ENCODE results near the gene SLC25A5.
"Not testable (repeated sequence)": the region's sequence is repeated elsewhere in the genome, so short reads cannot be mapped to it uniquely, and the experiment has no call there.

SLC25A5 gene

DNA sequence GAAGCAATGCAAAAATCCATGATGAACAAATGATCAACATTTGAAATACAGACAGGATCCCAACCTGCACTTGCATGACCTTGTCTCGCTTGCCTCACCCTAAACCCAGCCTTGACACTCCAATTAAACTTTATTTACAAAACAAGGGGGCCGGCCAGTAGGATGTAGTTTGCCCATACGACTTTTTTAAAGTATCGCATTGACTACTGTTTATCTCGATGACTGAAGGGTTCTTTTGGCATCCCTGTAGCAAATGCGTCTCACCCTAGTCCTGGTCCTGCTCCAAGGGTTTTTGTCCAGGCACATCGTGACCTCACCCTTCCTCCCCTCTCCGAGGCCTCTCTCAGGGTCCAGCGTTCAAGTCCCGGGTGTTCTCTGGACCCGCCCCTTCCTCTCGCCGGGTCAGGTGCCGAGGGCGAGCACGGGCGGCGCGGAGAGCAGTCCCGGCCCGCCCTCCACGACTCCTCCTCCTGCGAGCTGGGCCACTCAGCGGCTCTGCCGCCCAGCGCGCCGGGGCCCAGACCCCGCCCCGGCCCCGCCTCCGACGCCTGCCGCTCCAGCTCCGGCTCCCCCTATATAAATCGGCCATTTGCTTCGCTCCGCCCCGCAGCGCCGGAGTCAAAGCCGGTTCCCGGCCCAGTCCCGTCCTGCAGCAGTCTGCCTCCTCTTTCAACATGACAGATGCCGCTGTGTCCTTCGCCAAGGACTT lies at the start of gene SLC25A5:
SLC25A5 (plus strand) TSS at position 603 of the 709 bp plus-strand sequence; CDS start at position 675, 72 bp downstream.
- DNase-seq: peak; percentile 69

DNA sequence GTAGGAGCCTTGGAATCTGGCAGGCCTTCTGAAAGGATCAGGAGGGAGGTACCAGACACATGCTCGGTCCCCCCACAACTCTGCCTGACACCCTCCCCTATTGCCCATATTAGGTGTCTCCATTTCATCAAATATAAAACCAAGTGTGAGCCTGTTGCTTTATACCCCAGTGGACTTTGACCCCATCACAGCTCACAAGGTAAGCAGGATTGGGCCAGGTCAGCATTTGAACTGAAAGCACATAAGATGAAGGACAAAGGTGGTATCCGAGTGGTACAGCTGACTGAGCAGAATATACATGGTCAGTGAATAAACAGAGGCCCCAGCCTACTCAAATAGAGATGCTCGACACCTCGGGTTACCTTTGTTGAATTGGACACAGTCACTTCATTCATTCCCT lies 49.1 kb upstream of the SLC25A5 start:
- DNase-seq: no peak

DNA sequence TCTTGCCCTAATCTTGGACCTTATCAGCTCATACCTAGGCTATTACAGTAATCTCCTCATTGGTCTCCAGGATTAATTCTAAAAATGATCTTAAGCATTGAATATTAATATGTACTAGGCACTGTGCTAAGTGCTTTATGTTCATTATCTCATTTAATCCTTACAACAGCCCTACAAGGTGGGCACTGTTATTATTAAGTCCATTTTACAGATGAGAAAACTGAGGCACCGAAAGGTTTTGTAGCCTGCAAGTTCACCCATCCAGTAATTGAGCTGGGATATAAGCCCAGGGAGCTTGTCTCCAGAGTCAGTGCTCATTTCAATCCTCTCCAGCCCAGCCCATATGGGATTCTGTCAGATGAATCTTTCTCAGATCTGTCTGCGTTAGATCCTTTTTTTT lies 48.3 kb upstream of the SLC25A5 start:
- DNase-seq: no peak

DNA sequence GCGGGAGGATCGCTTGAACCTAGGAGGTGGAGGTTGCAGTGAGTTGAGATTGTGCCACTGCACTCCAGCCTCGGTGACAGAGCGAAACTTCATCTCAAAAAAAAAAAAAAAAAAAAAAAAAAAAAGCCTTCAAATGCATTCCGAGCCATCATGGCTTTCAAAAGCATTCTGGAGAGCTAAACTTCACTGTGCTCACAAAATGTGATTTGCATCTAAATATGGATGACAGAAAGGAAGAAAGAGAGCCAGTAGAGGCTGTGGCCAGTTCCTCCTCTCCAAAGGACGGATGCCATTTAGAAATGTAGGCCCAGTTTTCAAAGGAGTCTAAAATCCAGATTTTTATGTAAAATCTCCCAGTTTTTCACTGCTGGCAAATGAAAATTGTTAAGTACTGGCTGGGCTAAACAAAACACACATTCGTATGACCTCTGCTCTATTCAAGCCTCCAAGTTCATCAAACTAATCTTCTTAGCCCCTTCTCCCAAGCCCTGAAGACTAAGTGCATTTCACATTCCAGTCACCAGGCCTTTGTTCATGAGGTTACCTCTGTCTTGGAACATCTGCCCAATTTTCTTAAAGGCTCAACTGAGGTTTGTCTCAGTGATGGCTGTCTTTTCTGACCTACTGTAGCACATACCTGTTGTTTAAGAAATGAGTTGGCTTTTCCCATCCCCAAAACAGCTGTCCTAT lies 47.1 kb upstream of the SLC25A5 start:
- no peak for DNase-seq

DNA sequence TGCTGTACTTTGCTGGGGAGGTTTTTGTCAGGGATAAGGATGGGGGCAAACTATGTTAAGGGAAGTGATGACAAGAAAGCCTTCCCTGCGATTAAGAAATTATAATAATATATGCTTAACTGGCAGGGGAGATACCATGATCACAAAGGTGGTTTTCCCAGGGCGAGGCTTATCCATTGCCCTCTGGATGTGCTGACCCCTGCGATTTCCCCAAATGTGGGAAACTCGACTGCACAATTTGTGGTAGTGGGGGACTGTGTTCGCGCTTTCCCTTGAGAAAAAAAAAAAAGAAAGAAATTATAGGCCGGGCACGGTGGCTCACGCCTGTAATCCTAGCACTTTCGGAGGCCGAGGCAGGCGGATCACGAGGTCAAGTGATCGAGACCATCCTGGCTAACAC lies 44.6 kb upstream of the SLC25A5 start:
- DNase-seq: no peak

DNA sequence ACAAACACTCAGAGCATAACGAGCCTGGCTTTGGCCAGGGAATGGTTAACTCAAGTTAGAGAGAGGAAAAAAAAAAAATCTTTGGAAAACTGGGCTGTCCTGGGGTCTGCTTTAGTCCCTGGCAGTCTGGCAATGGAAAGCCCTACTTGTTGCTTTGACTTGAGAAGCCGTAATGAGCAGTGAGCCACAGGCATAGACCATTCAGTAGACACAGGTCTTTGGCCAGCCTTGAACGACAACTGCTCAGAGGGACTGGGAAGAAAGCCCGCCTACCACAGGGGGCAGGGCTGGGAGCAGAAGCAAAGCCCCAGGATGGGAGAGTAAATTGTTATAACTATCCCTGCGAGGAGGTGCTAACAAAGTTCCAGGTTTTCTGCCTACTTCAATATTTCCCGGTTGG lies 43.2 kb upstream of the SLC25A5 start:
- no peak for DNase-seq

DNA sequence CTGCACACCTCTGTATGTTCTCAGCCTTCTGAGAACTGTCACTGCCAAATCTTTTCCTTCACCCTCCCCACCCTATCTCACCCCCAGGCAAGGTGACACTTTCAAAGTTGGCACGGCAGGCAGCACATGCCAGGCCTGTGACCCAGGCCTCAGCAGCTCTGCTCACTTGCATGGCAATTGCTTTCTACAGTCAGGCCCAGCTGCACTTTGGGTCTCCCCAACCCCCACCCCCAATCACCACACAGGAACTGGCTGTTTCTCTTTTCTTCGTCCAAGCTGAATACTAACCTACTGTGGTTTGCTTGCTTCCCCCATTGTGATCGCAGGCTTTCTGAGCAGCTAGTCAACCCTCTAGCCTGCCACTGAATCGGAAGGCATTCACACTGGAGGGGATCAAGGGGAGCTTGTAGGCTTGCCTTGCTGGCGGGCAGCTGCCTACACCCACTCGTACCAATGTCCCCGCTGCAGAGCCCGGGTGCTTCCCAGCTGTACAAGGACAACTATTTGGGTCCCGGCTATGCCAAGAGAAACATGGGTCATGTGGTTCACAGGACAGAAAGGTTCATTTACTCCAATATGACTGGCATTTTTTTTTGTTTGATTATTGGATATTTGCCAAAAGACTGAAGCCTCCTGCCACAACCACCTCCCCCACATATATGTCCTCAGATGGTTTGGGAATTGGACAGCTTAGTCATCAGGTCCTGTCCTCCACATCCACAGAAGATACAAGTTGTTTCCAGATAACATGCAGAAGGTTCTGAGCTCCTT lies 41.0 kb upstream of the SLC25A5 start:
- DNase-seq: no peak

DNA sequence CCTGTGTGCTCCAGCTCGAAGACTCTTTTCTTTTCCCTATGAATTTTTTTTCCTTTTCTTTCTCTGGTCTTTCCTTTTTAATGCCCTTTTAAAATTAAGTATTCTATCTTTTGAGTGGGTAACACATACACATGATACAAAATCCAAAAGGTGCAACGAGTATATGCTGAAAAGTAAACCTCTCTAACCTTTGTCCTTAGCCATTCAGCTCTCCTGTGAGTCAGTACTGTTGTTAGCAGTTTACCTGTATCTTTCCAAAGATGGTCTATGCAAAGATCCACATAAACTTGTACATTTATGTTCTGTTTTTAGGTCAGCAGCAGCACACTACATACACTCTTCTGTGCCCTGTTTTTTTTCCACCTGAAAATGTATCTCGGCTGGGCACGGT lies 40.5 kb upstream of the SLC25A5 start:
- DNase-seq: no peak

DNA sequence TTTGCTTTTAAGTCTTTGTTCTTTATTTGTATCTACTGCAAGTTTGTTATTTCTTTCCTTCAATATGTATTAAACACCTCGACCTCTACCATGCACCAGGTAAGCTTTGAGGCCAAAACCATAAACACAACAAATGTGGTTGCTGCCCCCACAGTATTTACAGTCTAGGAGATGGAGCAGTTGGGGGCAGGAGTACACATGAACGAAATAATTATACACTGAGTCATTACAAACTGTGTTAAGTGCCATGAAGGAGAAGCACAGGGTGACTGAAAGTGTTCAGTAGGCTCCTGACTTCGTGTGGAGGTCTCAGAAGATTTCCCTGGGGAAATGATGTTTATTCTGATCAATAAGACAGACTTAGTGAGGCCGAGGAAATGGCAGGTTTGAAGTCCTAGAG lies 38.8 kb upstream of the SLC25A5 start:
- DNase-seq: no peak

DNA sequence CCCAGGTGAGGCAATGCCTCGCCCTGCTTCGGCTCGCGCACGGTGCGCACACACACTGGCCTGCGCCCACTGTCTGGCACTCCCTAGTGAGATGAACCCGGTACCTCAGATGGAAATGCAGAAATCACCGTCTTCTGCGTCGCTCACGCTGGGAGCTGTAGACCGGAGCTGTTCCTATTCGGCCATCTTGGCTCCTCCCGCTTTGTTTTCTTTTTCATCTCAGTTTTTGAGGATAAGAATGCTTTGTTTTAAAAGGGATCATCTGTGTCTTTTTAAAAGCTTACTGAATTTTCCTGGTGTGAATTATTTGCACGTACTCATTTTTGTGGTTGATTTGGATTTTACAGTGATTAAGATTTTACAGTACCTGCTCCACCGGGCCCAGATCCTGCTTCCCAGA lies 26.9 kb upstream of the SLC25A5 start:
- not testable (repeated sequence) for DNase-seq

DNA sequence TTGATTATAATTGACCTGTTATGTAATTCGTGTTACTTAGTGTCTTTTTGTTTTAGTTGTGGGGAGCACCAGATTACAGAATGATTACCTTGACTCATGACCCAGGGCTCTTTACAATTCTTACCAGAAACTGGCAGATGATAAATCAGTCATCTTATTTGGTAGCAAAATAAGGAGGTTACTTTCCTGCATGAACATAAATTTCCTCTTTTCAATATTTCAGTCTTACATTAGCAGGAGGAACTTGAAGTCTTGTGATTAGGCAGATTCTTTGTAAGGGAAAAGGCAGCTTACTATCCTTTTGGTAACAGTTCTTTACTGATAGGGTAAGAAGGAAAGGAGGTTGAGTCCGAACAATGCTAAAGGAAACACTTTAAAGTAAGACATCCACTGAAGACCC lies 26.0 kb upstream of the SLC25A5 start:
- no peak for DNase-seq

DNA sequence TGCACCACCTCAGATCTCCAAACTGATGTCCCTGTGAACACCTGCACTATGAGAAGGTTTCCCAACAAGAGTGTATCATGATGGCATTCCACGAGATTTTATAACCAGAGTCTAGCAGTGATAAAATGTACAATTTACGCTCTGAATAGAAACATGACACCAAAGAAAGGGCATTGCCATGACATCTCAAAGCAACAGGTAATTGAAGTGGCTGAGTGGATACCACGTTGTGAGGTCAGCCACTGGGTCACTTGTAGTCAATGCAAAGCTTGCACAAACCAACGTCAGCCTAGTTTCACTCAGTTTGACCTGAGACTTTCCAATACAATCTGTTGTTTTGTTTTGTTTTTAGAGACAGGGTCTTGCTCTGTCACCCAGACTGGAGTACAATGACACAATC lies 15.0 kb upstream of the SLC25A5 start:
- DNase-seq: no peak

DNA sequence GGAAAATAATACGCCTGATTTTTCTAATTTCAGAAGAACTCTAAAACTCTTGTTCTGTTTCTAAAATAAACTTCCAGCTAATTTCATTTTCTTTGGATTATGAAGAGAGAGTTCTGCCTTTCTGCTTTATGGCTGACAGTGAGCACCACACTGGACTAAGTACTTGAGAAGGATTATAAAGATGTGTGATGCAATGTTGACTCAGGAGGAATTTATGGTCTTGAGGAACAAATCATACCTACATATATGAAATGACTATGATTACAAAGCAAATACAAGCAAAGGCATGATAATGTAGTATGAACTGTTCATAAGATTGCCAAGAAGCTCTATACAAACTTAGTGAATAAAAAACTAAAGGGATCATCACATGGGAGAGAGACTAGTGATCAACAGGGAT lies 13.0 kb upstream of the SLC25A5 start:
- DNase-seq: no peak

DNA sequence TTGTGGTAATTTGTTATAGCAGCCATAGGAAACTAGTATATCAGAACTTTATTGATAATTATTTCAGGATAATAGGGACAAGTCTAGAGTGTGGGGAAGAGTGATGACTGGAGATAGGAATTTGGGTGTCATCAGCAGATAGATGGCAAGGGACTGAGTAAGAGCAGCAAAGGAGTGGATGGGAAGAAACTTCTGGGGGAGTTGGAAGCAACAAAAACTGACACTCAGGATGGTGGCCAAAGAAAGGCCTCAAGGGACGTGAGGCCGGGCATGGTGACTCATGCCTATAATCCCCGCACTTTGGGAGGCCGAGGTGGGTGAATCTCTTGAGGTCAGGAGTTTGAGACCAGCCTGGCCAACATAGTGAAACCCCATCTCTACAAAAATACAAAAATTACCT lies 9.1 kb upstream of the SLC25A5 start:
- DNase-seq: no peak

DNA sequence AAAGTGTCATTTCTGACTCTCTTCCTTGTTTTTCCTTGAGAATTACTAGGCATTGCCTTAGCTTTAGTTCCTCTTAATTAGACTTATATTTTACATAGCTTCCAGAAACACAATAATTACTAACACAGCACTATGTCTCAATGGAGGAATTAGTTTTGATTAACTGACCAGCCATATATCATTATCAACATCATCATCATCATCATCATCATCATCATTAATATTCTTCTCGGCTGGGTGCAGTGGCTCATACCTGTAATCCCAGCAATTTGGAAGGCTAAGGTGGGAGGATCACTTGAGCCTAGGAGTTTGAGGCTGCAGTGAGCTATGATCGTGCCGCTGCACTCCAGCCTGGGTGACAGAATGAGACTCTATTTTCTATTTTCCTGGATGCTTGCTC lies 2.7 kb upstream of the SLC25A5 start:
- no peak for DNase-seq

DNA sequence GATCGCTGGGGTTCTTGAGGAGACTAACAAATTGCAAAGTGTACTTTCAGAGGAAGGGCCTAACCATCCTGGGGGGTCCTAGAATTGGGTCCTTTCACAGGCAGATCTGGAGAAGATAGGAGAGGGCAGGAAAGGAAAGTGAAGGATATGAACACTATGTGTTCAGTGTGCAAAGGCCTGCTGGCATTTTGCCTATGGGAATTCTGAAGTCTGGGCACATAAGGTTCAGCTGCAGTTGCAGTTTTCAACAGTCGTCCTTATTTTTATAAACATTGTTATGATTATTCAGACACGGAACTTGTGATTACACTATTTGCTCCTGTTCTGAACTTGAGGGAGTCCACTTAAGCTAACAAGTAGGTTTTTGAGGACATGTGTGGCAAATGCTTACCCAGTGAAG lies 1.3 kb upstream of the SLC25A5 start:
- no peak for DNase-seq

DNA sequence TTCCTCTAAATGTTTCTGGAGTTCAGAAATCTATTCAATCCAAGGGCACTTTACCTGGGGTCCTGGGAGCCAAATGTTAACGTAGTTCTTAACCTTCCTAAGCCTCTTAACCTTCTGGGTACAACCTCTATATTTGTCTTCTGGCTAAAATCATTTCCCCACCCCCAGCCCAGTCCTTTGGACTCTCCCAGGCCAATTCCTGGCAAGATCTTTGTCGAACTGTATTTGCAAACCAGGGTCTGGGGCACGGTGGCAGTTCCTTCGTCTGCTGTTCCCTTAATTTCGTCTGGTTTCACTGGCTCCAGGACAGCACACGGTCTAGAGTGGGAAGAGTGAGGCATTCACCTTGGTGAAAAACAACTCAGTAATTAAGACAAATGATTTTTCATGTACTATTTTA lies 811 bp upstream of the SLC25A5 start:
- no peak for DNase-seq

DNA sequence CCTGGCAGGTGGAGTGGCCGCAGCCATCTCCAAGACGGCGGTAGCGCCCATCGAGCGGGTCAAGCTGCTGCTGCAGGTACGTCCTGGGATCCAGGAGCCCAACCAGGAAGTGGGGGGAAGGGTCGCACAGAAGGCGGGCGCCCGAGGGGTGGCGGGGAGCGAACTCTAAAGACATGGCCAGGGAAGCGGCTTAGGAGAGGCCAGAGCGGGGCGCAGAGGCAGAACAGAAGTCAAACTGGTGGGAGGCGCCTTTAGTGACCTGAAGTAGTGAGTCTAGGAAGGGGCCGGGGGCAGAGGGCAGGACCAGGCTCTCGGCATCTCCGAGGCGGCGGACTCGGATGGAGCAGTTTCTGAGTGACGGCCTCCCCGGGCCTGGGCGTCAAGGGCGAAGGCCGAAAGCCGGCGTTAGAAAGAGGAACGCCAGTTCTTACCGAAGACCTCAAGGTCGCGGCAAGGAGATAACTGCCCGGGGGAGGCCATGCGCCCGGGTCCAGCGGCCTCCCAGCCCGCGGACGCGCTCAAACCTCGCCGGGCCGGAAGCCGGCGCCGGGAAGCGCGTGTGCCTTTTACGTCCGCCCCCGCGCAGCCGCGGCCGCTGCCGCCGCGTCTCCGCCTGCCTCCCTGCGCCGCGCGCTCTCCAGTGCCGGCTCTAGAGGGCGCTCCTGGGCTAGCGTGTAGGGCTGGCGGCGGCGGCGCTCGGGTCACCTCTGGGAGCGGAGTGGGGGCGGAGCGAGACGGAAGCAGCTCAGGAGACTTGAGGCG lies 488 bp downstream of the SLC25A5 start:
- peak; percentile 60 for DNase-seq

DNA sequence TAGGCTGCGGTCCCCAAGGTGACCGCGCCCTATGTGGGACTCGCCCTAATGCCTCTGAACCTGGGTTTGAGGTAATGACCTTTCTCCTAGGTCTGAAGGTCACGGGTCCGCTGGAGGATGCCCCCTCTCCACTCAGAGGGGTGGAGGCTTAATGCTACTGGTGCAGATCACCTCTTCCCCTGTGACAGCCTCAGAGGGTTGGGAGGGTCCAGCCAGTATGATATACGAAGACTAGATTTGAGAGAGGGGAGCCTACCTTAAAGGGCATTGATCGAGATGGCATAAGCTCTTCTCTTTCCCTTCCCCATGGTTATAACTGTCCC lies 1.0 kb downstream of the SLC25A5 start:
- no peak for DNase-seq

DNA sequence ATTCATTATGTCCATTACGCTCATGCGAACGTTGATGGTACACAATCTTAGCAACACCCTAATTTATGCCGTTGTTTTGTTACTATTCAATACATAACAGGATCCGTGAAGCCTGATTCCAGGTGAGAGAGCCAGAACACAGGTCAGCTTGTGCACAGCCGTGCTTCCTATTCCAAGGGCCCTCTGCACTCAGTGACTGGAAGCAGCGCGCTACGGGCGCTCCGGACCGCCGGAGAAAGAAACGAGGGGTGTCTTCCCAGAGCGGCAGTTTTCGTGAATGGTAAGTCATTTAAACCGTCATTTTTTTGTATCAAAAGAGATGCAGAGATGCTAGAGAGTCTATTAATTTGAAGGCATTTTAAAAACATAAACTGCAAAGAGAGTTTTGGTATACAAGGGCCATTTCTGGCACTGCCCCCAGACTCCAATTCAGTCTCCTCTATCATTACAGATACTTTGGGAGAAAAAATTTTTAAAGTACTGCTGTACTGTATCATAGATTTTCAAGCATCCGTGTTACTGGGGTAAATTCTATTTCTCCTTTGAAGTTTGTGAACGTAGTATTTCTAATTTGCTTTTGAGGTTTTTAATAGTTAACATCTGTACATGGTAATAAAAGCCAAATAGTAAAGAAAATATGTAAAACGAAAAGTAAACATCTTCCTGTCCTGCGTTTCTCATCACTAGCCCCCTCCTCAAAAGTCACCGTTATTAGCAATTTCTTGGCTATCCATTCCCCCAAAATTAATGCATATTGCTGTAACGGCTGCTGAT lies 6.6 kb downstream of the SLC25A5 start:
- DNase-seq: no peak

DNA sequence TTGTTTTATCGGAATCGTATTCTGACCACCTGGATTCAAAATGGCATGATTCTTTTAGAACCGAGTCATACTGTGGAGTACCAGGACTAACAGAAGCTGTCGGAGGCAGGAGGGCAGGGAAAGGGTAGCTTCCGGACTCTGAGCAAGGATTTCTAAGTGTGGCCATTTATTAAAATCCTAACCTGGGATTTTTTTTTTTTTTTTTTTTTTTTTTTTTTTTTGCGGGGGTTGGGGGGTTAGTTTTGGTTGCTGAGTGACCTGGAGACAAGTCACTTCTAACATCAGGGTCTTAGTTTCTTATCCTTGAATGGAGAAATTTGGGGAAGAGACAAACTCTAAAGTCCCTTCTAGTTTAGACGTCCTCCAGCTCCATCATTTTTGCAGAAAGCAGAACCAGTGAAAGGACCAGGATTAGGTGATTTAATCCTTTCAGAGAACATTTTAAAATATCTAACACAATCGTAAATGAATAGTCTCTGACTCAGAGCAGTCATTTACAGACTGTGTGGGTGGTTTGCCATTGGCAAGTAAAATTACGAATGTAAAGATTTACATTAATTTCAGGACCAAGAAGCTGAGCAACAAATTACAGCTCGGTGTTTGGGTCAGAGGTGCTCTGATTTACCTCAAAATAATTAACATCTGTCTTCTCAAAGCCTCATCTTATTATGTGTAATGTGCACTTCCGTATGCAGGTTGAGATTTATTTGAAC lies 7.3 kb downstream of the SLC25A5 start:
- DNase-seq: no peak

DNA sequence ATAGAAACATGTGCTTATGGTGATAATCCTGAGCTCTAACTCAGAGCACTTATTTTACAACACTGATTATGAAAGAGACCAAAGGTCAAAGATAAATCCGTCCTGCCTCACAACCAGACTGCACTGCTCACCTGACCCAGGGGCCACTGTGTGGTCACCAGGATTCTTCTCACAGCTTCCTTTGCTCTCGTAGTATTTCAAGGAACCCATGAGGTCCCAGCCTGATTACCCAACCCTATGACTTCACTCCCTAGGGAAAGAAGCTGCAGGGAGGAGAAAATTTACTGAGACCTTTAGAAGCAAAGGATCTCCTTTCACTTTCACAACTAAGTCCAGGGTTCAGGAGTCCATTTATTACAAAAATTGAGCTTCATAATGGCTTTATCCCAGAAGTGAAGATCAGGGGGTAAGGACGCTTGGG lies 9.6 kb downstream of the SLC25A5 start:
- no peak for DNase-seq
